GM11168 (cell line): ENCODE data around the gene HFE.
"Not testable (repeated sequence)": the region's sequence is repeated elsewhere in the genome, so short reads cannot be mapped to it uniquely, and the experiment has no call there.

Source experiments
- in situ Hi-C: fragments of 300-500 bp; cut with MboI; formaldehyde crosslinking; loops from one replicate; pipeline ENCODE4 v1.12.0; 2022; ENCODE audit warnings: low sequenced_read_pairs; ENCODE audit not compliant: unreplicated experiment

HFE gene

DNA sequence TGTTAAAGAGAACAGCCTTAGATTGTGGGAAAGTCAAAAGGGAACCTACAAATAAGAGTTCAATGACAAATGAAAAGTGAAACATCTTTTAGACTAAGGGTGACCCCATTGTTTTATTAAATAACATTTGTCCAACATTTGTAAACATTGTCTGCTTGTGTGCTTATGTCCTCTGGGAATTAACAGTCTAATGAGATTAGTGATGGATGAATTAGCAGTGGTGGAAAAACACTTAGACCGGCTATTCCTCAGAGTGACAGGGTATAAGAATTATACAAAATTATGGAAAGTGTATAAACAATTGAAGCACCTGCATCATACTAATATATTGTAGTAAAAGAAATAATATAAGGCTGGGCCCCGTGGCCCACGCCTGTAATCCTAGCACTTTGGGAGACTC lies 29.3 kb upstream of the HFE start:
- in situ Hi-C loops: loop anchor here (5.0 kb wide), 1 partner anchor 34 kb away; no protein-coding TSS in a partner anchor

DNA sequence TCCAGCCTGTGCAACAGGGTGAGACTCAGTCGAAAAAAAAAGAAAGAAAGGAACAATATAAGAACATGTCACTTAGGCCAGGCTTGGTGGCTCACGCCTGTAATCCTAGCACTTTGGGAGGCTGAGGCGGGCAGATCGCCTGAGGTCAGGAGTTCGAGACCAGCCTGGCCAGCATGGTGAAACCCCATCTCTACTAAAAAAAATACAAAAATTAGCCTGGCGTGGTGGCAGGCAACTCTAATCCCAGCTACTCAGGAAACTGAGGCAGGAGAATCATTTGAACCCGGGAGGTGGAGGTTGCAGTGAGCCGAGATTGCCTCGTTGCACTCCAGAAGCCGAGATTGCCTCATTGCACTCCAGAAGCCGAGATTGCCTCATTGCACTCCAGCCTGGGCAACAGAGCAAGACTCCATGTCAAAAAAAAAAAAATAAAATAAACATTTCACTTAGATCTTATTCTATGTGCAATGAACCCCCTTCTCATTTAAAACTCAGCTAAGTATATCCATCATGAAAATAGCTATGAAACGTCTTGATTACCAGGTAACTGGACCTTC lies 28.7 kb upstream of the HFE start:
- in situ Hi-C loops: loop anchor here (5.0 kb wide), 1 partner anchor 34 kb away; no protein-coding TSS in a partner anchor

DNA sequence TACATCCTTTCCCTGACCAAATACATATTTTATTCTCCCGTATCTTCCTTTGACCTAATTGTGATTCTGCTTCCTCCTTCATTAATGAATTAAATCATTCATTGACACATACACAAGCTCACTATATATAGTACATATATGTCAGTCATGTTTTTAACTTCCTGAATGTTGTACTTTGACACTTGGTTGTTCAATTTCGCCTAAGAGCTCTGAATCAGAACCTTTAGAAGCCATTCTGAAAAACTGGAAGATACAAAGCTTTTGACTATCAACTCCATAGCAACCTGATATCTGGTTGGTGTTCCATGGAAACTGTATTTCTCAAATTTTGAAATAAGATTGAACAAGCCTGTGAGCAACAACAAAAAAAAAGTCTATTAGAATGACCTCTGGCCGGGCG lies 27.3 kb upstream of the HFE start:
- in situ Hi-C loops: loop anchor here (5.0 kb wide), 1 partner anchor 32 kb away; no protein-coding TSS in a partner anchor

DNA sequence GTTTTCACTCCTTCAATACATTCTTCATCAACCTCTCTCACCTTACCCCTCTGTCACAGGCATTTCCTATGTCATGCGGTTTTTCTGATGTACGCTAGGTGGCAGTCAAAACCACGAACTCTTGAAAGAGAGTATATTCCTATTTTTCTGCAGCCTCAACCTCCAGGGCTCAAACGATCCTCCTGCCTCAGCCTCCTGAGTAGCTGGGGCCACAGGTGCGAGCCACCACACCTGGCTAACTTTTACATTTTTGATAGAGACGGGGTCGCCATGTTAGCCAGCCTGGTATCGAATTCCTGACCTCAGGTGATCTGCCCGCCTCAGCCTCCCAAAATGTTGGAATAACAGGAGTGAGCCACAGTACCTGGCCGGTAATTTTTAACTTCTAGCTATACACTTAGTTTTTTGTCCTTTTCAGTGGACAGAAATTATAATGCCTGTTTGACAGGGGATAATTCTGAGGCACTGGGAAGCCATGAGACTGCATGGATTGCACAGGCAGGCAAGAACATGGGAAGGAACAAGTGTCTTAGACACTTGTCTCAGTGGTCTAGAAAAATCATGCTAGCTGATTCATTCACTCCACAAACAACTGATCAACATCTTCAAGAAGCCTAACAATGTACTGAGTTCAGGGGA lies 22.5 kb upstream of the HFE start:
- in situ Hi-C loops: no loop called here

DNA sequence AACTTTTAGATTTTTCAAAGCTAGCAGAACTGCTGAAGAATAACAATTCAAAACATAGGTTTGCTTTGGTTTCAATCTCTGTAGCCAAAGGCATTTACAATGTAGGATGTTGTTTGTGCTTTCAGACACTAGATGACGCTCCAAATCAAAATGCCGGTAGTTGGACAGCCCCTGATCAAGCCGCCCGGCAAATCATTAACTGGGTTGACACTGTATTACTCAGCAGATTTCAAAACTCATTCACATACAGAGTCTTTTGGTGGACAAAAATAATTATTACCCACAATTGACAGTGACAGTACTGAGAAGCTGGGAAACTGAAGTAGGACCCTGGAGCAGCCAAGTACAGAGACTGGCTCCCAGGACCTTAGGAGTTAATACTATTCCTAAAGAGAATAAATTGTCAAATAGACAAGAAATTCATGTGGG lies 21.3 kb upstream of the HFE start:
- in situ Hi-C loops: no loop called here

DNA sequence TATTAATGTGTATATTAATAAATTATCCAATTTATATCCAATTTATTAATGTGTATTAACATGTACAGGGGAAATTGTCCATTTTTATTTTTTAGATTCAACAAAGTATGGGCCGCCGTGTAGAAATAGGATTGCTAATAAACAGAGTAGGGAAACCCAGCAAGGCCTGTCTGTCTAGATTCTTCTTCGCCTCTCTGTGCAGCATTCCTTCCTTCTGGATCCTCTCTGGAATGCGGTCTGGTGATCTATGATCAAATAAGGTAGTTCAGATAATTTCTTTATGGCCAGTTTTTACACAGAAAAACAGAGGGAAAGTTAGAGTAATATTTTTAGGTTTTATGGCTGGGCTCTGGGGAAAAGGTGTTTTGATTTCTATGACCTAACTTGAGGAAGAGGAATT lies 19.9 kb upstream of the HFE start:
- in situ Hi-C loops: no loop called here

DNA sequence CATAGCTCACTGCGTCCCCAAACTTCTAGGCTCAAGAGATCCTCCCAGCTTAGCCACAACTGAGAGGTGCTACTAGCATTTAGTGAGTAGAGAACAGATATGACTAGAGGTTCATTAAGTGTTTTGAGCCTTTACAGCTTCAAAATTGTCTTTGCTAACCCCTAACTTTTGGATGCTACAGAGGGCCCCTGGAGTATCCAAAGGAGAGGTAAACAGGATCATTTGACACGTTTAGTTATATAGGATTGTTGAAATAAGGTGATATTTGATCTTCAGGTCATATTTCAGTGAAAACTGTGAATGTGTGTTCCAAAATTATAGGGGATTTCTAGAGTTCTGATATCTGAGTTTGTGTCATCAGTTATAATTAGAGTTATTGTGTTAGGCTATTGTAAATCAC lies 19.2 kb upstream of the HFE start:
- in situ Hi-C loops: no loop called here

DNA sequence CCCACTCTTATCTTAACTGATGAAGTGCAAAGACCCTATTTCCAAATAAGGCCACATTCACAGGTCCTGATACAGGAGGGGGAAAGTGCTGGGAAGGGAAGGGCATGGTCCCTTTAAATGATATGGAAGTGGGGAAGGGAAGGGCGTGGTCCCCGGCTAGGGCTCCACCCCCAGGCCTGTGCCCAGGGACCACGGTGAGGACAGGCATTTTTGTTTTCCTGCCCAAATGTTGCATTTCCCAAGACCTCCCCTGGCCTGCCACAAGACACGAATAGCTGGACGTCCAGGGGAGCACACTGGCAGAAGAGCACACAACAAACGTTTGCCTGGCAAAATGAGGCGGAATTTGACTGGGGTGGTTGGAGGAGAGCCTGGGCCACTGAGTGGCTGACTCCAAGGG lies 16.1 kb upstream of the HFE start:
- in situ Hi-C loops: no loop called here

DNA sequence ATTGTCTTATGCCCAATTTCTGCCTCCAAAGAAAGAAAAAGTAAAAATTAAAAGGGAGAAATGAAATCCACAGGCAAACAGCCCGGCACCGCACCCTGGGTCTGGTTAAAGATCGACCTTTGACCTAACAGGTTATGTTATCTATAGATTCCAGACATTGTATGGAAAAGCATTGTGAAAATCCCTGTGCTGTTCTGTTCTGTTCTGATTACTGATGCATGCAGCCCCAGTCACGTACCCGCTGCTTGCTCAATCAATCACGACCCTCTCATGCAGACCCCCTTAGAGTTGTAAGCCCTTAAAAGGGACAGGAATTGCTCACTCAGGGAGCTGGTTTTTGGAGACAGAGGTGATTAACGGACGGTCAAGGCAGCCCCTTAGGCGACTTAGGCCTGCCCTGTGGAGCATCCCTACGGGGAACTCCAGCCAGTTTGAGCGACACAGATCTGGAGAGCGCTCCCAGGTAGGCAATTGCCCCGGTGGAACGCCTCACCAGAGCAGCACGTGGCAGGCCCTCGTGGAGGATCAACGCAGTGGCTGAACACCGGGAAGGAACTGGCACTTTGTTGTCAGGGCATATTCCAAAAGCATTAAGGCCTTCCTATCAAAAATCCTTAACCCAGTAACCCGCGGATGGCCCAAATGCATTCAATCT lies 12.0 kb upstream of the HFE start:
- in situ Hi-C loops: no loop called here

DNA sequence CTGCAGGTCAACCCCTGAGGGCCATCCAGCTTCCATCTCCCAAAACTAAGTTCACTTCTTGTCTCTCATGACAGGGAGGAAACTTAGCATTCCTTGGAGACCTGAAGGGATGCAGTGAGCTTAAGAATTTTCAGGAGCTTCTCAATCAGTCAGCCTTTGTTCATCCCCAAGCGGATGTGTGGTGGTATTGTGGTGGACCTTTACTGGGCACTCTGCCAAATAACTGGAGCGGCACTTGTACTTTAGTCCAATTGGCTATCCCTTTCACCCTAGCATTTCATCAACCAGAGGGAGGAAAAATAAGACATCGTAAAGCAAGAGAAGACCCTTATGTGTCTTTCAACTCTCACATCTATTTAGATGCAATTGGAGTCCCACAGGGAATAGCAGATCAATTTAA lies 9.2 kb upstream of the HFE start:
- in situ Hi-C loops: not testable (repeated sequence)

DNA sequence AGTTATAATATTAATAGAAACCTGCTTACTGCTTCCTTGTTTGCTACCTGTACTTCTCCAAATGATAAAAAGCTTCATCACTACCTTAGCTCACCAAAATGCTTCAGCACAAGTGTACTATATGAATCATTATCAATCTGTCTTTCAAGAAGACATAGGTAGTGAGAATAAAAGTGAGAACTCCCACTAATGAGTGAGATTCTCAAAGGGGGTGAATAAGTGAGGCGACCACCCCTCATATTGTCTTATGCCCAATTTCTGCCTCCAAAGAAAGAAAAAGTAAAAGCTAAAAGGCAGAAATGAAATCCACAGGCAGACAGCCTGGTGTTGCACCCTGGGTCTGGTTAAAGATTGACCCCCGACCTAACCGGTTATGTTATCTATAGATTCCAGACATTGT lies 6.1 kb upstream of the HFE start:
- in situ Hi-C loops: not testable (repeated sequence)

DNA sequence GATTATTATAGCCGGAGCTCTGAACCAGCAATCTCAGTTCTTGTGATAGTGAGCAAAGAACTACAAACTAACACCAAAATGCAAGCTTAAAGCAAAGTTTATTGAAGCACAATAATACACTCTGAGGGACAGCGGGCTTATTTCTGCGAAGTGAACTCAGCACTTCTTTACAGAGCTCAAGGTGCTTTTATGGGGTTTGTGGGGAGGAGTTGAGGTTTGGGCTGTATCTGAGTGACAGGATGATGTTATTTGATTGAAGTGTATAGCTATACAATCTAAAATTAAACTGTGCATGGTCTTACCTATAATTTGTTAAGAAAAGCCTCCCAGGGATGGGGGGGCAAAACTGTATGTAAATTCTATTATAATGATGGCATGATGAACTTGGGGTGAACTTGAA lies 1.0 kb upstream of the HFE start:
- in situ Hi-C loops: no loop called here

DNA sequence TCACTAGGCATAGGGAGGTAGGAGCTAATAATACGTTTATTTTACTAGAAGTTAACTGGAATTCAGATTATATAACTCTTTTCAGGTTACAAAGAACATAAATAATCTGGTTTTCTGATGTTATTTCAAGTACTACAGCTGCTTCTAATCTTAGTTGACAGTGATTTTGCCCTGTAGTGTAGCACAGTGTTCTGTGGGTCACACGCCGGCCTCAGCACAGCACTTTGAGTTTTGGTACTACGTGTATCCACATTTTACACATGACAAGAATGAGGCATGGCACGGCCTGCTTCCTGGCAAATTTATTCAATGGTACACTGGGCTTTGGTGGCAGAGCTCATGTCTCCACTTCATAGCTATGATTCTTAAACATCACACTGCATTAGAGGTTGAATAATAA lies 1.1 kb downstream of the HFE start:
- in situ Hi-C loops: no loop called here

DNA sequence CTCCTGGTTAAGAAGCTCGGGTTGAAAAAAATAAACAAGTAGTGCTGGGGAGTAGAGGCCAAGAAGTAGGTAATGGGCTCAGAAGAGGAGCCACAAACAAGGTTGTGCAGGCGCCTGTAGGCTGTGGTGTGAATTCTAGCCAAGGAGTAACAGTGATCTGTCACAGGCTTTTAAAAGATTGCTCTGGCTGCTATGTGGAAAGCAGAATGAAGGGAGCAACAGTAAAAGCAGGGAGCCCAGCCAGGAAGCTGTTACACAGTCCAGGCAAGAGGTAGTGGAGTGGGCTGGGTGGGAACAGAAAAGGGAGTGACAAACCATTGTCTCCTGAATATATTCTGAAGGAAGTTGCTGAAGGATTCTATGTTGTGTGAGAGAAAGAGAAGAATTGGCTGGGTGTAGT lies 2.0 kb downstream of the HFE start:
- in situ Hi-C loops: no loop called here

DNA sequence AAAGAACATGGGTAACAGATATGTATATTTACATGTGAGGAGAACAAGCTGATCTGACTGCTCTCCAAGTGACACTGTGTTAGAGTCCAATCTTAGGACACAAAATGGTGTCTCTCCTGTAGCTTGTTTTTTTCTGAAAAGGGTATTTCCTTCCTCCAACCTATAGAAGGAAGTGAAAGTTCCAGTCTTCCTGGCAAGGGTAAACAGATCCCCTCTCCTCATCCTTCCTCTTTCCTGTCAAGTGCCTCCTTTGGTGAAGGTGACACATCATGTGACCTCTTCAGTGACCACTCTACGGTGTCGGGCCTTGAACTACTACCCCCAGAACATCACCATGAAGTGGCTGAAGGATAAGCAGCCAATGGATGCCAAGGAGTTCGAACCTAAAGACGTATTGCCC lies 5.2 kb downstream of the HFE start:
- in situ Hi-C loops: loop anchor here (5.0 kb wide), 1 partner anchor 35 kb away; a partner anchor contains a TSS

DNA sequence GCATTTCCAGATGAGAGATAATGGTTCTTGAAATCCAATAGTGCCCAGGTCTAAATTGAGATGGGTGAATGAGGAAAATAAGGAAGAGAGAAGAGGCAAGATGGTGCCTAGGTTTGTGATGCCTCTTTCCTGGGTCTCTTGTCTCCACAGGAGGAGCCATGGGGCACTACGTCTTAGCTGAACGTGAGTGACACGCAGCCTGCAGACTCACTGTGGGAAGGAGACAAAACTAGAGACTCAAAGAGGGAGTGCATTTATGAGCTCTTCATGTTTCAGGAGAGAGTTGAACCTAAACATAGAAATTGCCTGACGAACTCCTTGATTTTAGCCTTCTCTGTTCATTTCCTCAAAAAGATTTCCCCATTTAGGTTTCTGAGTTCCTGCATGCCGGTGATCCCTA lies 6.8 kb downstream of the HFE start:
- in situ Hi-C loops: loop anchor here (5.0 kb wide), 1 partner anchor 37 kb away; a partner anchor contains a TSS

DNA sequence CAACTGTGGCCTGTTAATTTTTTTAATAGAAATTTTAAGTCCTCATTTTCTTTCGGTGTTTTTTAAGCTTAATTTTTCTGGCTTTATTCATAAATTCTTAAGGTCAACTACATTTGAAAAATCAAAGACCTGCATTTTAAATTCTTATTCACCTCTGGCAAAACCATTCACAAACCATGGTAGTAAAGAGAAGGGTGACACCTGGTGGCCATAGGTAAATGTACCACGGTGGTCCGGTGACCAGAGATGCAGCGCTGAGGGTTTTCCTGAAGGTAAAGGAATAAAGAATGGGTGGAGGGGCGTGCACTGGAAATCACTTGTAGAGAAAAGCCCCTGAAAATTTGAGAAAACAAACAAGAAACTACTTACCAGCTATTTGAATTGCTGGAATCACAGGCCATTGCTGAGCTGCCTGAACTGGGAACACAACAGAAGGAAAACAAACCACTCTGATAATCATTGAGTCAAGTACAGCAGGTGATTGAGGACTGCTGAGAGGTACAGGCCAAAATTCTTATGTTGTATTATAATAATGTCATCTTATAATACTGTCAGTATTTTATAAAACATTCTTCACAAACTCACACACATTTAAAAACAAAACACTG lies 10.1 kb downstream of the HFE start:
- in situ Hi-C loops: no loop called here

DNA sequence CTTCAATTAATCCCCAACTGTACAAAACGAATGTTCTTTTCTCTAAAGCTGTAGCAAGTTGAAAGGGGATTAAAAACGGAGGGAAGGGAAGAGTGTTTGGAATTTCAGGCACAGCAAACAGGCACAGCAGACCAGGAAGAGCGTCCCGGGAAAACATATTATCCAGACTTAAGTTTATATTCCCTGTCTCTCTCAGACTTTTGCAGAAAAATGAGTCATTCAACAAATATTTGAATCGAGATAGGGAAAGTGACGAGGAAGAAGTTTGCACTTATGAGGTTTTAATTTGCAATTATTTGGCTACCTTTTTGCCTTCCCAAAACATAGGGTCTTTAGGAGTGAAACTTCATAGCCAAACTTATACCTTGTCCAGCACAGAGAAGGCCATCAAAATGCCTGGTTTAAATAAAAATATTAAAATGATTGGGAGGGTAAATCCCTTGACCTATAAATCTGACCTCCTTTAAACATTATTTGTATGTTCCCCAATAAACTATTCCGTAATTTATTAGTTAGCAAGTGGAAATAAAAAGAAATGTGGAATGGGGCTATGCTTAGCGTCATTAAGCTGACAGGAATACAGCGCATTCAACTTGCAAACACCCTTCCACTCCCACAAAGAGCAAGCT lies 16.0 kb downstream of the HFE start:
- in situ Hi-C loops: no loop called here

DNA sequence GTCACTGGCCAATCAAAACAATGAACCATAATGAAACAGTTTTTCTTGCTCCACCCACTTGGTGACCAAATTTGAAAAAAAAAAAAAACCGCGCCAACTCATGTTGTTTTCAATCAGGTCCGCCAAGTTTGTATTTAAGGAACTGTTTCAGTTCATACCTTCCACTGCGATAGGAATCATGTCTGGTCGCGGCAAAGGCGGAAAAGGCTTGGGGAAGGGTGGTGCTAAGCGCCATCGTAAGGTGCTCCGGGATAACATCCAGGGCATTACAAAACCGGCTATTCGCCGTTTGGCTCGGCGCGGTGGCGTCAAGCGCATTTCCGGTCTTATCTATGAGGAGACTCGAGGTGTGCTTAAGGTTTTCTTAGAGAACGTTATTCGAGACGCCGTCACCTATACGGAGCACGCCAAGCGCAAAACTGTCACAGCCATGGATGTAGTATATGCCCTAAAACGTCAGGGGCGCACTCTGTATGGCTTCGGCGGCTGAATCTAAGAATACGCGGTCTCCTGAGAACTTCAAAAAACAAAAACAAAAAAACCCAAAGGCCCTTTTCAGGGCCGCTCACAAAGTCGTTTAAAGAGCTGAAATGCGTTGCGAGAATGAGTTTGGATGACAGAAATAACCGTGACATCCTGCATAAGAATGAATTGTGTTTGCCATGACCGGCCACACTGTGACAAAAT lies 16.7 kb downstream of the HFE start:
- in situ Hi-C loops: no loop called here

DNA sequence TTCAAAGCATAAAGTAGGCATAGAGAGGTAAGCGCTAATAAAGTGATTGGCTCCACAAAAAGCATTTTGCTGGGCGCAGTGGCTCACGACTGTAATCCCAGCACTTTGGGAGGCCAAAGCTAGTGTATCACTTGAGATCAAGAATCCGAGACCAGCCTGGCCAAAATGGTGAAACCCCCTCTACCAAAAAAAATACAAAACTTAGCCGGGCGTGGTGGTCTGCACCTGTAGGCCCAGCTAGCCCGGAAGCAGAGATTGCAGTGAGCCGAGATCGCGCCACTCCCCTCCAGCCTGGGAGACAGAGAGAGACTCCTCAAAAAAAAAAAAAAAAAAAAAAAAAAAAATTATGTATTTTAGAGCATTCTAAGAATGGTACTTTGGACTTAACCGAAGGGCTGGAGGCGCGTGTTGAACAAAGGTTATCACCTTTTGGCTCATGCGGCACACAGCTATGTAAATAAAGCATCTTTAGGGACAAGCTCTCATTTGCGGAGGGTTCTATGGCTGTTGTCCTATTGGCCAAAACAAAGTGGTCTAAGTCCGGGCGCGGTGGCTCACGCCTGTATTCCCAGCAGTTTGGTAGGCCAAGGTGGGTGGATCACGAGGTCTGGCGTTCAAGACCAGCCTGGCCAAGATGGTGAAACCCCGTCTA lies 17.4 kb downstream of the HFE start:
- in situ Hi-C loops: no loop called here
